SK-N-SH treated with all-trans-retinoic acid at 6 μM for 48 hours (cell line): ENCODE measurements around the gene PRRC2B.
"Not testable (repeated sequence)": the region's sequence is repeated elsewhere in the genome, so short reads cannot be mapped to it uniquely, and the experiment has no call there.

ENCODE experiments used
- ATAC-seq: fragments of 200-7000 bp; cut with Tn5 transposase; 3 replicates; pipeline ENCODE4 v1.9.1; 2020; ENCODE audit warnings: mild to moderate bottlenecking, moderate library complexity
- BACH2 ChIP-seq: fragments of 250-450 bp; sonication (Bioruptor Pico); IDR thresholded peaks from 2 replicates; pipeline ENCODE4 v1.9.0; 2021; ENCODE audit warnings: mild to moderate bottlenecking, borderline replicate concordance
- CREB5 ChIP-seq: fragments of 250-450 bp; sonication (Bioruptor Pico); IDR thresholded peaks from 2 replicates; pipeline ENCODE4 v1.5.1; 2020; ENCODE audit warnings: low read depth, mild to moderate bottlenecking, moderate library complexity
- CSDC2 ChIP-seq: fragments of 250-450 bp; sonication (Bioruptor Pico); IDR thresholded peaks from 2 replicates; pipeline ENCODE4 v1.5.0; 2020; ENCODE audit warnings: mild to moderate bottlenecking, moderate library complexity
- ESRRG ChIP-seq: fragments of 250-450 bp; sonication (Bioruptor Pico); IDR thresholded peaks from 2 replicates; pipeline ENCODE4 v1.6.1; 2021; ENCODE audit warnings: mild to moderate bottlenecking
- GLIS3 ChIP-seq: fragments of 250-450 bp; sonication (Bioruptor Pico); IDR thresholded peaks from 2 replicates; pipeline ENCODE4 v1.5.0; 2020; ENCODE audit warnings: mild to moderate bottlenecking, moderate library complexity
- ISL1 ChIP-seq: fragments of 250-450 bp; sonication (Bioruptor Pico); IDR thresholded peaks from 2 replicates; pipeline ENCODE4 v2.1.2; 2022; ENCODE audit warnings: mild to moderate bottlenecking, moderate library complexity
- PATZ1 ChIP-seq: fragments of 250-450 bp; sonication (Bioruptor Pico); IDR thresholded peaks from 2 replicates; pipeline ENCODE4 v1.8.0; 2020; ENCODE audit warnings: mild to moderate bottlenecking, moderate library complexity, borderline replicate concordance
- POU6F1 ChIP-seq: fragments of 250-450 bp; sonication (Bioruptor Pico); IDR thresholded peaks from 2 replicates; pipeline ENCODE4 v1.8.0; 2021; ENCODE audit warnings: low read depth, mild to moderate bottlenecking, moderate library complexity, borderline replicate concordance
- SNAI2 ChIP-seq: fragments of 250-450 bp; sonication (Bioruptor Pico); IDR thresholded peaks from 2 replicates; pipeline ENCODE4 v1.5.0; 2020; ENCODE audit warnings: mild to moderate bottlenecking, moderate library complexity
- TCF4 ChIP-seq: fragments of 250-450 bp; sonication (Bioruptor Pico); IDR thresholded peaks from 2 replicates; pipeline ENCODE4 v1.8.0; 2021; ENCODE audit warnings: mild to moderate bottlenecking, moderate library complexity, borderline replicate concordance
- TOX ChIP-seq: fragments of 250-450 bp; sonication (Bioruptor Pico); IDR thresholded peaks from 2 replicates; pipeline ENCODE4 v1.8.0; 2021; ENCODE audit warnings: mild to moderate bottlenecking, moderate library complexity, borderline replicate concordance
- TSHZ2 ChIP-seq: fragments of 250-450 bp; sonication (Bioruptor Pico); IDR thresholded peaks from 2 replicates; pipeline ENCODE4 v1.5.0; 2020; ENCODE audit warnings: mild to moderate bottlenecking, moderate library complexity
- ZC3H10 ChIP-seq: fragments of 250-450 bp; sonication (Bioruptor Pico); IDR thresholded peaks from 2 replicates; pipeline ENCODE4 v1.5.1; 2021; ENCODE audit warnings: mild to moderate bottlenecking, moderate library complexity
- ZFP30 ChIP-seq: fragments of 450-650 bp; formaldehyde crosslinking; IDR thresholded peaks from 2 replicates; pipeline ENCODE4 v1.5.0; 2022; ENCODE audit warnings: mild to moderate bottlenecking, moderate library complexity
- ZNF565 ChIP-seq: fragments of 450-650 bp; formaldehyde crosslinking; conservative IDR thresholded peaks from 2 replicates; pipeline ENCODE4 v1.5.0; 2020; ENCODE audit warnings: low read depth, mild to moderate bottlenecking, moderate library complexity
- ZNF70 ChIP-seq: fragments of 450-650 bp; formaldehyde crosslinking; IDR thresholded peaks from 2 replicates; pipeline ENCODE4 v1.5.0; 2020; ENCODE audit warnings: mild to moderate bottlenecking, moderate library complexity

The PRRC2B gene

GRCh38 chr9:131393622-131394463 lies at the start of gene PRRC2B:
Gene PRRC2B (plus strand): TSS chr9:131394086. CDS start chr9:131430145, 36,059 bp downstream.
- ATAC-seq: peak; percentile 68

GRCh38 chr9:131344931-131345535 lies 48.9 kb upstream of the PRRC2B start:
- ATAC-seq: not testable (repeated sequence)

More at GRCh38 chr9:131393622-131394463, at the start of gene PRRC2B:
- TF ChIP-seq PATZ1 (CRISPR knock-in tag) (peak; percentile 53; the same call in 1 of the 2 replicates), GLIS3 (no peak)

GRCh38 chr9:131346559-131346958 lies 47.3 kb upstream of the PRRC2B start:
- TF ChIP-seq ESRRG: no peak
- no peak for TF ChIP-seq TSHZ2
- no peak for TF ChIP-seq BACH2 (CRISPR knock-in tag)
- TF ChIP-seq CREB5: no peak
- no peak for TF ChIP-seq ZNF565
- no peak for TF ChIP-seq TOX
- no peak for TF ChIP-seq PATZ1 (CRISPR knock-in tag)
- no peak for TF ChIP-seq TCF4
- TF ChIP-seq ZNF70 (CRISPR knock-in tag): no peak
- no peak for TF ChIP-seq CSDC2
- TF ChIP-seq ISL1 (CRISPR knock-in tag): no peak
- no peak for TF ChIP-seq ZC3H10
- TF ChIP-seq ZFP30 (CRISPR knock-in tag): no peak
- ATAC-seq: no peak

GRCh38 chr9:131347376-131348020 lies 46.4 kb upstream of the PRRC2B start:
- TF ChIP-seq POU6F1 (no peak), SNAI2 (CRISPR knock-in tag) (no peak), ZFP30 (CRISPR knock-in tag) (no peak), ESRRG (no peak)
- TF ChIP-seq, all 23 proteins: peak for 0
- ATAC-seq: no peak
